SK-N-MC (cell line): Measurements from ENCODE around the gene RBM10.
A peak's percentile ranks its signal among the peaks of the same experiment; 100 is the strongest.

ENCODE experiments used
- EZH2 ChIP-seq: fragments of 200-600 bp; sonication (generic); IDR thresholded peaks from one replicate; pipeline ENCODE4 v1.6.1; 2017; ENCODE audit warnings: antibody characterized with exemption
- POLR2AphosphoS5 ChIP-seq: IDR thresholded peaks from 2 replicates; pipeline ENCODE4 v1.6.1; 2012; ENCODE audit warnings: mild to moderate bottlenecking, low read depth, low read length, borderline replicate concordance

DNA sequence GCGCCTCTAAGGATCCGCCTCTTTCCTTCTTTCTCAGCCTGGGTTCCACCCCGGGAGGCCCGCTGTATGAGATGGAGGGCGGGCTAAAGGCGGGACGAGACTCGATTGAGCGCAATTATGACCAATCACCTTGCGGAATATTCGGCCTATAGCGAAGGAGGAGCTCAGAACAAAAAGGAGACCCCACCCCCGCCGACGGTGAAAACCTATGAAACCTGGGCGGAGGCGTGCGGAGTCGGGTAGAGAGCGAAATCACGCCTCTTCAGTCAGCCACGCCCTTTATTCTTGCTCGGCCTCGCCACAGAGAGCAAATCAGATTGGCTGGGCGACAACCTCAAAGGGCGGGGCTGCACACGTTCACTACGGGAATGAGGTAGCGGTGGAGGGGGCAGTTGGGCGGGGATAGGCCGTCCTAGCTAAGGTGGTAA is 72.8 kb downstream of the RBM10 start:
- TF ChIP-seq POLR2AphosphoS5 (peak; percentile 37), EZH2 (no peak)
